Ishikawa (cell line): ENCODE results near the gene CYP2W1.

ENCODE experiments used
- CEBPB ChIP-seq: IDR thresholded peaks from 2 replicates; pipeline ENCODE4 v1.6.1; 2012
- CREB1 ChIP-seq: IDR thresholded peaks from 2 replicates; pipeline ENCODE4 v1.6.1; 2012; ENCODE audit warnings: low read depth
- EGR1 ChIP-seq: IDR thresholded peaks from 2 replicates; pipeline ENCODE4 v1.6.1; 2012
- EP300 ChIP-seq: IDR thresholded peaks from 2 replicates; pipeline ENCODE4 v1.6.1; 2012; ENCODE audit warnings: borderline replicate concordance
- FOXM1 ChIP-seq: IDR thresholded peaks from 2 replicates; pipeline ENCODE4 v1.6.1; 2012; ENCODE audit warnings: low read depth, borderline replicate concordance
- NFIC ChIP-seq: IDR thresholded peaks from 2 replicates; pipeline ENCODE4 v1.6.1; 2012
- RAD21 ChIP-seq: IDR thresholded peaks from 2 replicates; pipeline ENCODE4 v1.6.1; 2012; ENCODE audit warnings: low read depth
- TAF1 ChIP-seq: IDR thresholded peaks from 2 replicates; pipeline ENCODE4 v1.6.1; 2012; ENCODE audit warnings: low read depth, mild to moderate bottlenecking
- TCF12 ChIP-seq: IDR thresholded peaks from 2 replicates; pipeline ENCODE4 v1.6.1; 2012; ENCODE audit warnings: low read depth
- TEAD4 ChIP-seq: IDR thresholded peaks from 2 replicates; pipeline ENCODE4 v1.6.1; 2012
- YY1 ChIP-seq: IDR thresholded peaks from 2 replicates; pipeline ENCODE4 v1.6.1; 2012; ENCODE audit warnings: low read depth
- ZBTB7A ChIP-seq: IDR thresholded peaks from 2 replicates; pipeline ENCODE4 v1.6.1; 2012; ENCODE audit warnings: low read depth
- TF ChIP-seq, protein P1 (sequence below): IDR thresholded peaks from 2 replicates; pipeline ENCODE4 v1.6.1; 2012; ENCODE audit warnings: low read depth, mild to moderate bottlenecking
- TF ChIP-seq, protein P2 (sequence below): IDR thresholded peaks from 2 replicates; pipeline ENCODE4 v1.6.1; 2012
- TF ChIP-seq, protein P3 (sequence below): IDR thresholded peaks from 2 replicates; pipeline ENCODE4 v1.6.1; 2012

The CYP2W1 gene

DNA sequence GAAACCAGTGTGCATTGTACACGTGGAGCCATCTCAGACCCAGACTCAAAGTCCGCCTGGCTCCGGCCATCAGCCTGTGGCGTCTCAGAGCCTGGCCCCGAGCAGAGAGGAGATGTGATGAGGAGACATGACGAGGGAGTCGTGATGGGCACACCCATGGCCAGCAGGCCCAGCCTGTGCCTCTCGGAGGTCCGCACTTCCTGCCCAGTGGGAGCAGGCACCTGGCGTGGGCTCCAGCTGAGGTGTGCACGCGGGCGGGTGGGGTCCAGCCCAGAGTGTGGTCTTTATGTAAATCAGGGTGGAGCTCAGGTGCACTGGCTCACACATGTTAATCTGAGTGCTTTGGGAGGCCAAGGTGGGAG is 35.3 kb downstream of the CYP2W1 start:
- no peak for TF ChIP-seq RAD21
- no peak for TF ChIP-seq TAF1
- no peak for TF ChIP-seq TEAD4
- TF ChIP-seq TCF12 = no peak
- TF ChIP-seq ZBTB7A = no peak
- TF ChIP-seq EGR1 = no peak
- TF ChIP-seq FOXM1 = no peak
- no peak for TF ChIP-seq CREB1
- TF ChIP-seq NFIC = no peak
- TF ChIP-seq, protein P1, sequence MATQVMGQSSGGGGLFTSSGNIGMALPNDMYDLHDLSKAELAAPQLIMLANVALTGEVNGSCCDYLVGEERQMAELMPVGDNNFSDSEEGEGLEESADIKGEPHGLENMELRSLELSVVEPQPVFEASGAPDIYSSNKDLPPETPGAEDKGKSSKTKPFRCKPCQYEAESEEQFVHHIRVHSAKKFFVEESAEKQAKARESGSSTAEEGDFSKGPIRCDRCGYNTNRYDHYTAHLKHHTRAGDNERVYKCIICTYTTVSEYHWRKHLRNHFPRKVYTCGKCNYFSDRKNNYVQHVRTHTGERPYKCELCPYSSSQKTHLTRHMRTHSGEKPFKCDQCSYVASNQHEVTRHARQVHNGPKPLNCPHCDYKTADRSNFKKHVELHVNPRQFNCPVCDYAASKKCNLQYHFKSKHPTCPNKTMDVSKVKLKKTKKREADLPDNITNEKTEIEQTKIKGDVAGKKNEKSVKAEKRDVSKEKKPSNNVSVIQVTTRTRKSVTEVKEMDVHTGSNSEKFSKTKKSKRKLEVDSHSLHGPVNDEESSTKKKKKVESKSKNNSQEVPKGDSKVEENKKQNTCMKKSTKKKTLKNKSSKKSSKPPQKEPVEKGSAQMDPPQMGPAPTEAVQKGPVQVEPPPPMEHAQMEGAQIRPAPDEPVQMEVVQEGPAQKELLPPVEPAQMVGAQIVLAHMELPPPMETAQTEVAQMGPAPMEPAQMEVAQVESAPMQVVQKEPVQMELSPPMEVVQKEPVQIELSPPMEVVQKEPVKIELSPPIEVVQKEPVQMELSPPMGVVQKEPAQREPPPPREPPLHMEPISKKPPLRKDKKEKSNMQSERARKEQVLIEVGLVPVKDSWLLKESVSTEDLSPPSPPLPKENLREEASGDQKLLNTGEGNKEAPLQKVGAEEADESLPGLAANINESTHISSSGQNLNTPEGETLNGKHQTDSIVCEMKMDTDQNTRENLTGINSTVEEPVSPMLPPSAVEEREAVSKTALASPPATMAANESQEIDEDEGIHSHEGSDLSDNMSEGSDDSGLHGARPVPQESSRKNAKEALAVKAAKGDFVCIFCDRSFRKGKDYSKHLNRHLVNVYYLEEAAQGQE = no peak
- TF ChIP-seq CEBPB = no peak
- TF ChIP-seq, protein P2, sequence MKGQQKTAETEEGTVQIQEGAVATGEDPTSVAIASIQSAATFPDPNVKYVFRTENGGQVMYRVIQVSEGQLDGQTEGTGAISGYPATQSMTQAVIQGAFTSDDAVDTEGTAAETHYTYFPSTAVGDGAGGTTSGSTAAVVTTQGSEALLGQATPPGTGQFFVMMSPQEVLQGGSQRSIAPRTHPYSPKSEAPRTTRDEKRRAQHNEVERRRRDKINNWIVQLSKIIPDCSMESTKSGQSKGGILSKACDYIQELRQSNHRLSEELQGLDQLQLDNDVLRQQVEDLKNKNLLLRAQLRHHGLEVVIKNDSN = no peak
- no peak for TF ChIP-seq YY1

DNA sequence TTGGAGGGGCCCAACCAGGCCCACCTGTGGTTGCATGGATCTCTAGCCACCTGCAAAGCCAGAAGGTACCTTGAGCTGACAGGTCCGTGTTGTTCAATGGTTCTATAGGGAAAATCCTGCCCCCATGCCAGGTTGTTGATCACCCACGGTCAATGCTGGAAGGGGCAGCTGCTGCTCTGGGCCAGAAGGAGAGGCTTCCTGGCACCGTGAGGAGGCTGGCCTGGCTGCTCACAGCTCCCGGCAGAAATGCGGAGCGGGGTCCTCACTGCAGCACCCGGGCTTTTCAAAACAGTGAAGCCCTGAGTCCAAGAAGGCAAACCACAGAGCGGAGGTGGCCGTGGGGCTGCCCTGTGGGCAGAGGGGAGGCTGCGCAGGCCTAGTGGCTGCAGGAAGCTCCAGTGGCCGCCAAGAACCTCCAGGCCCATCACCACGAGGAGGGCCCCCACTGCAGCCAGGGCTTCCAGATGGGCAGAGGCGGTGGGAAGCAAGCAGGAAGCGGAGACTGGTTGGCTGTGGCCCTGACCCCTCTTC is 36.3 kb downstream of the CYP2W1 start:
- no peak for TF ChIP-seq NFIC
- TF ChIP-seq, protein P1 = no peak
- no peak for TF ChIP-seq EP300
- TF ChIP-seq, protein P3, sequence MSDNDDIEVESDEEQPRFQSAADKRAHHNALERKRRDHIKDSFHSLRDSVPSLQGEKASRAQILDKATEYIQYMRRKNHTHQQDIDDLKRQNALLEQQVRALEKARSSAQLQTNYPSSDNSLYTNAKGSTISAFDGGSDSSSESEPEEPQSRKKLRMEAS = no peak
- TF ChIP-seq FOXM1 = no peak
- TF ChIP-seq ZBTB7A = no peak
- no peak for TF ChIP-seq CREB1
- no peak for TF ChIP-seq TAF1
- no peak for TF ChIP-seq TEAD4
- no peak for TF ChIP-seq EGR1
- TF ChIP-seq RAD21 = no peak
- TF ChIP-seq, protein P2 = no peak
- no peak for TF ChIP-seq TCF12
- no peak for TF ChIP-seq CEBPB
- TF ChIP-seq YY1 = no peak

DNA sequence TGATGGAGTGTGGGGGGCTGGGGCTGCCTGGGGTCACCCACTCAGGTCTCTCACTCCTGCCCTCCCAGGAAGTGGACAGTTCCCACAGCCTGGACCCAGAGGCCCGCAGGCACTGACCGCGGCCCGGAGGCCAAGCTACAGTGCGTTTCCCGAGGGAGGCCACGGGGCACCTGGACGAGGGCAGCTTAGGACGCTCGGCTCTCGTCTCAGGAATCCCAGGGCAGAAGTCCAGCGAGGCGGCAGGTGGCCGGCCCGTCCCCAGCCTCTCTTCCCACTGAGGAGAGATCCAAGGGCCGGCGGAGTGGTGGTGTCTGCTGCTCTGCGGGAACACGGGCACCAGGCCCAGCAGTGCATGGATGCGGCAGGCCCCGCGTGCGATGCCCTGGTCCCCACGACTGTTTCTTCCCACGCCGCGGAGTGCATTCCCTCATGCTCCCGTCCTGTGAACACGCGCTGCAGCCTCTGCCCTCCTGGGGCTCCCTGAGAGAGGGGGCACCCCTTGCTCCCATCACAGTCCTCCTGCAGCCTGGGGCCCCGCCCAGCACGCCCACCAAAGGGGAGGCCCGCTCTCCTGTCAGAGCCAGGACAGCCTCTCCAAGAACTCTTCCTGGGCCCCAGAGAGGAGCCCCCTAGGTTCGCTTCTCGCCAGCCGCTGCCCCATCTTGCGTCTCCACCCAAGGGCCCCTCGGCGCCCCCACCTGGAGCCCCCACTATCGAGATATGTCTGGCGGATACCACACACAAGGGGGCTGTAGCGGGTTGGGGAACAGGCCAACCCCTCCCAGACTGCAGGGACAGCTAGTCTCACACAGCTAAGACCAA is 37.0 kb downstream of the CYP2W1 start:
- TF ChIP-seq TAF1 (no peak), TCF12 (no peak), RAD21 (no peak), ZBTB7A (no peak)

DNA sequence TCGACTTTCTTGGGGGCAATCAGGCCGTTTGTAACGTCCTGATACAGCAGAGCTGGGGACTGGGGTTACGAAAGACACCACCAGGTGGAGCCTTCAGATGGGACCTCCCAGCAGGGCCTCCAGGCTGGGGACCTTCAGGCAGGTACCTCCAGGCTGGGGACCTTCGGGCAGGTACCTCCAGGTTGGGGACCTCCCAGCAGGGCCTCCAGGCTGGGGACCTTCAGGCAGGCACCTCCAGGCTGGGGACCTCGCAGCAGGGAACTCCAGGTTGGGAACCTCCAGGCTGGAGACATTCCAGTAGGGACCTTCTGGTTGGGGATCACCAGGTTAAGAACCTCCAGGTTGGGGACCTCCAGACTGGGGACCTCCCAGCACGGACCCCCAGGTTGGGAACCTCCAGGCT is 37.9 kb downstream of the CYP2W1 start:
- TF ChIP-seq NFIC (no peak), FOXM1 (no peak), YY1 (no peak), TEAD4 (no peak), RAD21 (no peak), ZBTB7A (no peak), TAF1 (no peak), EGR1 (no peak), CREB1 (no peak)
- TF ChIP-seq, protein P3 = no peak
- TF ChIP-seq, protein P2 = no peak

DNA sequence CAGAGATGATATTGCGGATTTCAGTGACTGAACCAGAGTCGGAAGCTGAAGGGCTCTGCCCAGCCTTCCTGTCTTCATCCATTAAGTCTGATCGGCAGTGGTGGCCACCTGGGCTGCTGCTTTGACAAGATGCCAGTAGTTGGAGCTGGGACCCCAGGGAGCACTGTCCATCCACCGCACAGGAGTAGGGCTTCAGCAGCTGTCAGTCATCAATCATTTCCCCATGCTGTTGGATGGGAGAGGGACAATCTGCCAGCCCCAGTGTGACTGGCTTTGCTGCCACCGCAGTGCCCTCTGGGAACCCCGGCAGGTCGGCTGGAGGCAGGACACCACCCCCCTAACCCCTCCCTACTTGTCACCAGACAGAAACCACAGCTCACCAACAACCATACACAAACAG is 38.4 kb downstream of the CYP2W1 start:
- TF ChIP-seq CEBPB (no peak), NFIC (no peak), TCF12 (no peak), RAD21 (no peak), TEAD4 (no peak), TAF1 (no peak), EP300 (no peak), FOXM1 (no peak), EGR1 (no peak), YY1 (no peak), ZBTB7A (no peak), CREB1 (no peak)
- TF ChIP-seq, protein P2 = no peak
- TF ChIP-seq, protein P1 = no peak
- TF ChIP-seq, protein P3 = no peak
